Mammary microvascular endothelial cell (primary cell): ENCODE data around the gene ITIH3. TPM values are rescaled to one million over a fixed set of nuclear protein-coding genes. Genes with fewer than 3 reads are reported as not detected.

Experiments
- total RNA-seq: library from RNA; depleted of rRNA; stranded (reverse); fragments of >200 nt; gene quantifications from 2 replicates; pipeline ENCODE4 v1.2.3, GENCODE V29; 2015

The ITIH3 gene, protein sequence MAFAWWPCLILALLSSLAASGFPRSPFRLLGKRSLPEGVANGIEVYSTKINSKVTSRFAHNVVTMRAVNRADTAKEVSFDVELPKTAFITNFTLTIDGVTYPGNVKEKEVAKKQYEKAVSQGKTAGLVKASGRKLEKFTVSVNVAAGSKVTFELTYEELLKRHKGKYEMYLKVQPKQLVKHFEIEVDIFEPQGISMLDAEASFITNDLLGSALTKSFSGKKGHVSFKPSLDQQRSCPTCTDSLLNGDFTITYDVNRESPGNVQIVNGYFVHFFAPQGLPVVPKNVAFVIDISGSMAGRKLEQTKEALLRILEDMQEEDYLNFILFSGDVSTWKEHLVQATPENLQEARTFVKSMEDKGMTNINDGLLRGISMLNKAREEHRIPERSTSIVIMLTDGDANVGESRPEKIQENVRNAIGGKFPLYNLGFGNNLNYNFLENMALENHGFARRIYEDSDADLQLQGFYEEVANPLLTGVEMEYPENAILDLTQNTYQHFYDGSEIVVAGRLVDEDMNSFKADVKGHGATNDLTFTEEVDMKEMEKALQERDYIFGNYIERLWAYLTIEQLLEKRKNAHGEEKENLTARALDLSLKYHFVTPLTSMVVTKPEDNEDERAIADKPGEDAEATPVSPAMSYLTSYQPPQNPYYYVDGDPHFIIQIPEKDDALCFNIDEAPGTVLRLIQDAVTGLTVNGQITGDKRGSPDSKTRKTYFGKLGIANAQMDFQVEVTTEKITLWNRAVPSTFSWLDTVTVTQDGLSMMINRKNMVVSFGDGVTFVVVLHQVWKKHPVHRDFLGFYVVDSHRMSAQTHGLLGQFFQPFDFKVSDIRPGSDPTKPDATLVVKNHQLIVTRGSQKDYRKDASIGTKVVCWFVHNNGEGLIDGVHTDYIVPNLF
- total RNA-seq, result not detected in 2 replicates

DNA sequence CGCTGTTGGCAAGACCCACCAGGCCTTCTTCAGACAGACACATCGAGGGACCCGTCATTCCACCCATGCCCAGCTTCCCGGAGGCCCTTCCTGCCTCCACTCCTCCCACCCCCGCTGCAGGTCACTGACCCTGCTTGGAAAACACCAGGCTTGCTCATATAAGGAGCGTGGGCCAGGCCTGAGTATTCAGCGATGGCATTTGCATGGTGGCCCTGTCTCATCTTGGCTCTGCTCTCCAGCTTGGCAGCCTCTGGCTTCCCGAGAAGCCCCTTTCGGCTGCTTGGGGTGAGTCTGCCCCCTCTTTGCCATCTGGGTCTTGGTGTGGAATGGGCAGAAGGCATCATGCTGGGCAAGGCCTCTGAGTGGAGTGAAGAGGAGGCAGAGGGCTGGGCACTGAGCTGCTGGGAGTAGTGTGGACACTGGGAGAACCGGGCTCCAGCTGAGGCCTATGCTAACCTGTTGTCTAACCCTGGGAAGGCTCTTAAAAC lies at the start of gene ITIH3:
ITIH3 (plus strand) TSS at position 185 of the 488 bp plus-strand sequence; CDS start at position 193, 8 bp downstream.

DNA sequence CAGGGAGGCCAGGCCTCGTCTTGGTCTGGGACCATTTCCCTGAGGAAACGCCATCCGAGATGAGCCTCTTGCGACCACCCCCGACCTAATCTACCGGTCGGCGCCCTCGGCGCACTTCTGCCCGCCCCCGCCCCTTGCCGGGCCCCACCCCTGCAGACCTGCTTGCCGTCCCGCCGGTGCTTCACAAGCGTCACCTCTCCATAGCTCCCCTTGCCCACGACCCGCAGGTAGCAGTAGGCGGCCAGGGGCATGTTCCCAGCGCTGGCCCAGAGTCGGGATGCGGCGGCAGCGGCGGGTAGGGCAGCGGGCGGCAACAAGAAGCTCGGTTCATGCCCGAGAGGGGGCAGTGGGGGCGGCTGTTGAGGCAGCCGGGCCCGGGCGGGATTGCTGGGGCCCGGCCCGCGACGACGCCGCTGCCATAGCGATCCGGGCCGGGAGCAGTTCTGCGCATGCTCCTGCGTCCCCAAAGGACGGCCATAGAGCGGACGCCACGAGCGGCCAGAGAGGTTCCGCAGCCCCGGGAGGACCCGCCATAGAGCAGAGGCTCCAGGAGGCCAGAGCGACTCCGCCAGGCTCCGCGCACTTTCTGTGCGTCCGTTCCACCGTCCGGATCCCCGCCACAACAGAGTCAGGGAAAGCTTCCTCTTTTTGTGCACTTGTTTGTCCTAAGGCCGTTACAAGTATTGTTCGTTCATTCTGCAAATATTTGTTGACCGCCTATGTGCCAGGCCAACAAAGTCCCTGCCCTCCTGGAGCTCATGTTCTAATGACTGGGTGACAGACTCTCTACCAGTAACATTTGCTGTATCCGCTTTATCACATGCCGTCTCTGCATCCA lies 23.9 kb upstream of the ITIH3 start, which contains the start of gene NEK4:
NEK4 (minus strand) TSS at position 445 of the 838 bp plus-strand sequence; CDS start at position 251, 194 bp downstream.

DNA sequence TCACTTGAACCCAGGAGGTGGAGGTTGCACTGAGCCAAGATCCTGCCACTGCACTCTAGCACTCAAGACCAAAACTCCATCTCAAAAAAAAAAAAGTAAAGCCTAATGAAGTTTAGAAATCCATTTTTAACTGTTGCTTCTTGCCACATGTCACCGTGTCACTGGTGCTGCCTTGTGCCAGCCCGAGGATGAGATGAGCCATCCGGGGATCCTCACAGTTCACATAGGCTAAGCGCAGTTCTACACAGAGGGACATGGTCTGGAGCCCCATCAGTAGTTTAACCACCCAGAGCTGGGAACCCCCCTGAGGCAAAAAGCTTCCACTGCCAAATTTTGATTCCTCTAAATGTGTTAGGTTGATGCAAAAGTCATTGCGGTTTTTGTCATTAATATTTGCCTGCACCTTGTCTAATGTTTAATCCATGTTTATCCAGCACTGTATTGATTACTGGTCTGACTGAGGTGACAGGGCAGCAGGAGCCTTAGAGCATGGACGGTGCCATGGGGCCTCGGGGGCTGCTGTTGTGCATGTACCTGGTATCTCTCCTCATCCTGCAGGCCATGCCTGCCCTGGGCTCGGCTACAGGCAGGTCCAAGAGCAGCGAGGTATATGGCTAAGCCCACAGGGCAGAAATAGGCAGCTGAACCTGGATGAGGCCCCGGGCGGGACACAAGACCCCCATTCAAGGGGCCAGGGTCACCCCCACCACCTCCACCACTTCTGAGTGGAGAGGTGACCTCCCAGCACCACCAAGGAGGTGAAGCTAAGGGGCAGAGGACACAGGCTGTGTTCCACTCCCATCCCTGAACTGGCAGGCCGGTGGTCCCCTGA lies 17.3 kb upstream of the ITIH3 start, which contains the start of gene ITIH1:
ITIH1 (plus strand) TSS at position 473 of the 832 bp plus-strand sequence; CDS start at position 490, 17 bp downstream.

DNA sequence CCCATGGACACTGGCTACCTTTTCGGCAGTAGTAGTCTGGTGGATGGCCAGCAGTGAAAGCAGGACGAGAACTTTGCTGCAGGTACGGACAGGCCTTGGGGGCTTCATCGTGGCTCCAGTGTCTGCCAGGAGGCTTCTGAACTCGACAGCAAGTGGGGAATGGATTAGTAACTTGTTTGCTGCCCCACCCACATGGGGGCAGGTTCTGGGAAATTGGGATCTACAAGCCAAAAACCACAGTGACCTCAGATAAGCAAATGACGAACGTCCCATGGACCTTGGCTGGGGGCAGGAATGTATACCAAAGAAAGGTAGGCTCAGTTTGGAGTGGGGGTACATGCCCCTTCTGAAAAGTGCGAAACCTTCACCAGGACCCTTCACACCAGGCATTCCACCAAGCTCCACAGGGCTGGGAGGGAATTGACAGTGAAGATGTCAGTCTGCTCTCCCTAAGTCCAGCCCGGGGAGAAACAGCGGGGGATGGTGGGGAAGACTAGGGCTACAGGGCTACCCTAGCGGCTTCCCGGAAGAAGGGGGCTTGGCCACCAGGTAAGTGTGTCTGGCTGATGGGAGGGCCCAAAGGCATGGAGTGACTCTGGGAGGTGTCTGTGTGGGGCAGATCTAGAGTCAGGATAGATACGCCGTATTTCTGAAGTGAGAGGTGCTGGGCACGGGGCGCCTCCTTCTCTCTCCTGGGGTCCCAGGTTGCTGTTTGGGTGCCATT lies 36.1 kb downstream of the ITIH3 start, which contains the start of gene ITIH4:
ITIH4 (minus strand) TSS at position 138 of the 724 bp plus-strand sequence; CDS start at position 108, 30 bp downstream.

DNA sequence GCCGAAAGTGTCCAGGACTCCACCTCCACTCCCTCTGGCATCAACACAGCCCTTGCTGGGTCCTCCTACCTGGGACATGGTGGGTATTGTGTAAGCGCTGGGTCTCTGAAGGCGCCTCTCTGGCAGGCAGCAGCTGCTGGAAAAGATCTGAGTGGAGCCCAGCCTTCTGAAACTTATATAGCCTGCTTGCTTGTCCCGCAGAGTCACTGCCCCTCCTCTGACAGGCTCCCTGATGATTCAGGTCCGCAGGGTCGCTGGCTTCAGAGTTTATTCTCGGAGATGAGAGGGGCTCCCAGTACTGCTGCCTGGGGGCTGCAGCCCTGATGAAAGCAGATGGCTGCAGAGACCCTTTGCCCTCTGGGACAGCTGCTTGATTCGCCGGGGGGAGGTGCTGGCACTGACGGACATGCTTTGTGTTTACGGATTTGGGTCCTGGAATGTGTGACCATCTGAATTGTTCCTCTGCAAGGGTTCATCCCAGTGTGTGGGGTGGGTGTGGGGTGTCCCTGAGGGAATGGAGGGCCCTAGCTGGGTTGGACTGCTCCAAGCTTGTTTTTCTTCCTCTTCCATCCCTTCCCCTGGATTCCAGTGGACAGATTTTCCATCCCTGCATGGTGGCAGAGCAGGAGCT lies 40.4 kb downstream of the ITIH3 start, which contains the start of gene MUSTN1:
MUSTN1 (minus strand) TSS at position 149 of the 631 bp plus-strand sequence; CDS start at position 78, 71 bp downstream.

Other genes starting within 250 kb of the ITIH3 start
- 48.8 and 49.8 TPM in 2 replicates for gene PBRM1, start 108.9 kb upstream of the ITIH3 start, total RNA-seq
- 100 and 102 TPM in 2 replicates for gene GNL3, start 108.8 kb upstream of the ITIH3 start, total RNA-seq
- gene GLT8D1, start 89.0 kb upstream of the ITIH3 start, total RNA-seq, result 49.4 and 60.7 TPM in 2 replicates
- 189 TPM in 2 replicates for gene SPCS1, start 88.7 kb upstream of the ITIH3 start, total RNA-seq
- 12.1 and 15.1 TPM in 2 replicates for gene NEK4, start 23.9 kb upstream of the ITIH3 start, total RNA-seq
- gene ITIH1, start 17.2 kb upstream of the ITIH3 start, total RNA-seq, result not detected in 2 replicates
- gene ITIH4, start 35.9 kb downstream of the ITIH3 start, total RNA-seq, result 0.15 TPM in 1 of 2 replicates, not detected in the other
- not detected in 2 replicates for gene MUSTN1, start 40.2 kb downstream of the ITIH3 start, total RNA-seq
- 17.0 and 17.3 TPM in 2 replicates for gene STIMATE, start 102.8 kb downstream of the ITIH3 start, total RNA-seq